GM18870 (cell line): ENCODE measurements around the gene DYRK1A.
A peak's percentile ranks its signal among the peaks of the same experiment; 100 is the strongest.

Experiments used
- ATAC-seq: cut with Tn5 transposase; IDR thresholded peaks from one replicate; pipeline ENCODE4 v1.9.1; 2021; ENCODE audit warnings: moderate library complexity; ENCODE audit not compliant: unreplicated experiment

The DYRK1A gene

DNA sequence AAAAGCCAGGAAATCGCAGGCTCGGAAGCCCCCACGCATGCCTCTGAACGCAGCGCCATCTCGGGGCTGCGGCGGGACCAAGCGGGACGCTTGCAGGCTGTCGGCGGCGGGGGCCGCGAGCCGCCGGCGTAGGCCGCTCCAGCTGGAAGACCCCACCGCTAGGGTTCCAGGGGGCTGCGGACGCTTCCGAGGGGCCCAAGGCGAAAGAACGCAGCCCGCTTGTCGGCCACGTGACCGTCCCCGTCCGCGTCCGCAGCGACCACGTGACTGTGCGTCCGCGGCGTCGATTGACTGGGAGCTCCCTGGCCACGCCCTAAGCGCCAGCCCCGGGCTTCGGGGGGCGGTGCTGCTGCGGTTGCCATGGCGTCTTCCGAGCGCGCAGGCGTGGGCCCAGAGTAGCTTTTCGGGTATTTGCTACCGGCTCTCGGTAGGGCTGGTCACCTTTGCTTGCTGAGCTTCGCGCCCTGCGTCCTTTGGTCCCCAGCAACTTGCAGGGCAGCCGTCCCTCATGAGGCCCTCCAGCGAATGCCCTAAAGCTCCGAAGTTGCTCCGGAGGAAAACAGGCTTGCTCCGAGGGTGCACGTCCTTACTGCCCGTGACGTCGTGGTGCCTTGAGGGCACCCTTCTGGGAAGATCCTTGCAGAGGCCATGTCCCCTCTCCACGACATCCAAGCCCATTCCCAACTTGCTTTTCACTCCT lies 197.2 kb downstream of the DYRK1A start:
- ATAC-seq, result peak; percentile 56

GRCh38 chr21:37564341-37564923 lies 197.9 kb downstream of the DYRK1A start:
- peak; percentile 47 for ATAC-seq

DNA sequence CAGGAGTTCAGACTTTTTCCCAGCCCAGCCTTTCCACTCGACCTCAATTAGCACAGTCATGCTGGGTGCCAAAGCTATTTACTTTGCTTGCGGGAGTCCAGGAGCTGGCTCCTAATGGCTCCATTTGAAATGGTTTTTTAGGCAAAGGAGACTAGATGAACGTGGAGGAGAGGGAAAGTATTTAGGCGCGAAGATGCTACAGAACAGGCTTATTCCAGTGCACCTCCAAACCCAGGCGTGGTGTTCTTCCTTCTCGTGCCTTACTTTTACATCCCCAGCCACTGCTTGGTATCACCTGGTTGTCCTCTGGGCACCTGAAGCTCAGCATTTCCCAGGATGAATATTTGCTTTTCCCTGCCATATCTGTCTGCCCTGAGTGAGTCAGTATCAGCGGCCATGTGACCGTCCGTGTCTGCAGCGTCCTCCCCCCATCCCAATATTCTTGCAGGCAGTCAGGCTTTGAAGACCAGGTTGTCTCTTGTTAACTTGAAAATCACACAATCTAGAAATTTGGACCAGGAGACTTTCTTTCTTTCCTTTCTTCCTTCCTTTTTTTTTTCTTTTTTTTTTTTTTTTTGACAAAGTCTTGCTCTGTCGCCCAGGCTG lies 198.5 kb downstream of the DYRK1A start:
- ATAC-seq, result no peak

DNA sequence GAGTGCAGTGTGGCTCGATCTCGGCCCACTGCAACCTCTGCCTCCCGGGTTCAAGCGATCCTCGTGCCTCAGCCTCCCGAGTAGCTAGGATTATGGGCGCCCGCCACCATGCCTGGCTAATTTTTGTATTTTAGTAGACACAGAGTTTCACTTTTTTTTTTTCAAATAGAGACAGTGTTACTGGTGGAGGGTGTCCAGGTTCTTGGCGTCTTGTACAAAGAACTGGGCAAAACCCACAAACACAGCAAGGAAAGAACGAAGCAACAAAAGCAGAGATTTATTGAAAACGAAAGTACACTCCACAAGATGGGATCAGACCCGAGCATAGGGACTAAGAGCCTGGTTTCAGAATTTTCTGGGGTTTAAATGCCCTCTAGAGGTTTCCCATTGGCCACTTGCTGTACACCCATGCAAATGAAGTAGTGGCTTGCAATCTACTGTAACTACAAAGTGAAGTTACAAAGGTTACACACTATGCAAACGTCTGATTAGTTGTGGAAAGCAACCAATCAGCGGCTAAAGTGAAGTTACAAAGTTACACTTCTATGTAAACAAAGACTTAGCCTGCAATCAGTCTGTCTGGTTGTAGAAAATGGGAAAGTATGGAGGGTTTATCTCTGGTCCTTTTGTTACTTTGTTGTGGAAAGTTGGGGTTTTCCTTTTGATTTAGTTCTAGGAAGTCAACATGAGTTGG lies 199.1 kb downstream of the DYRK1A start:
- ATAC-seq, result no peak

DNA sequence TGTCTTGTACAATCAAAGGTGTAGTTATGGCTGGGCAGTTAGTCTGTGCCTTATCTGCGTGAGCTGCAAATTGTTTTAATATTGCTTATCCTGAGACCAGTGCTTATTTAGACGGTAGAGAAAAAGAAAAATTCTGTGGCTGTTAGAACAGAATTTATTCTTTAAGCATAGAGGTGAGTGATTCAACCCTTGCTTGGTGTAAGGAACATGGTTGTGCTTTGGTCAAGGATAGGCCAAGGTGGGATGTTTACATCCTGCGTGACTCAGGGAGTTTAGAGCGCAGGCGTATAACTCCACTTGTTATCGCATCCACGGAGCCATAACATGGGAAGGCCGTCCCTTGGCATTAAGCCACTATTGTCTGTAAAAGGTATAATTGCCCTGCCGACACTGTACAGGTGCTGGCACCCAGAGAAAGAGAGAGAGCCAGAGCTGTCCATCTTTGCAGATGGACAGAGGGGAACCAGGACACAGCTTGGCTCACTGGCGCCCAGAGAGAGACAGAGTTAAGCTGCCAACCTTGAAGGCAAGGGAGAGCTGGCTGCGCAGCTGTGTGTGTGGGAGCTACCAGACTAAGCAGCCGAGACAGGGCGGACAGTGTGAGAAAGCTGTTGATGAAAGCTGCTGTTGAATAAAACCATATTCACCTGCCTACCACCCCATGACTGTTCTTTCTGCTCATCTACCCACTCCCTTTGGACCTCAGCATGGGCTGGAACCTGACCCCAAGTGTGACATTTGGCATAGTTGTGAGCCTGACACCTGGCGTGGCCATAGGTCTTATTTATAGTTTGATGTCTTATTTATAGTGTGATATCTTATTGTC lies 200.4 kb downstream of the DYRK1A start:
- ATAC-seq, result no peak

GRCh38 chr21:37568415-37568814 lies 201.8 kb downstream of the DYRK1A start:
- no peak for ATAC-seq

GRCh38 chr21:37568916-37569315 lies 202.3 kb downstream of the DYRK1A start:
- ATAC-seq, result no peak

DNA sequence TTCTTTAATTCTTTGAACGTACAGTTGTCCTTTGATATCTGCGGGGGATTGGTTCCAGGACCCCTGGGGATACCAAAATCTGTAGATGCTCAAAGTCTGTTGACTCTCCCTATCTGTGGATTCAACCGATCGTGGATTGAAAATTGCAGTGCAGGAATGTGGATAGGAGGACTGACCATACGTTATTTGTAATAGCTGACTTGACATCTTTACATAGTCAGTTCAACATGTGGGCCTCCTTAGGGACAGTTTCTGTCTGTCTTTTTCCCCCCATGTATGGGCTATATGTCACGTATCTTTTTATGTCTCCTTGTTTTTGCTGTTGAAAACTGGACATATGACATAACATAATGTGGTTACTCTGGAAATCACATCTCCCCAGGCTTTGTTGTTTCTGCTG lies 204.9 kb downstream of the DYRK1A start:
- no peak for ATAC-seq

DNA sequence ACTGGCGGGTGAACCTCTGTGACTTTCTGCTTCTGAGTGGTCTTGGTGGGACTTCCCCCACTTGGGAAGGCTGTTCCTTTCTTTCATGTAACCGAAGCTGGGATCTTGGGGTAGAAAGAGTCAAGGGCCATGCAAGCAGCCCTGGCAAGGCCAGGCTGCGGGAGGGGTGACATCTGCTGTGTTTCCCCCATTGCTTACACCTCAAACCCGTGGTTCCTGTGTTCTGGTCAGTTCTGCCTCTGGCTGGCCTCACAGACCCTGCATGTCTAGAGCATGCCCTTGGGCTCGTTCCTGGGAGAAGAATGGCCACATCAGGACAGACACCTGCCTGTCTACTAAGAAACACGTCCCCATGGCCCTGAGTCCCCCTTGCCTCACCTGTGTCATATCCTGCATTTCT lies 207.7 kb downstream of the DYRK1A start:
- no peak for ATAC-seq

DNA sequence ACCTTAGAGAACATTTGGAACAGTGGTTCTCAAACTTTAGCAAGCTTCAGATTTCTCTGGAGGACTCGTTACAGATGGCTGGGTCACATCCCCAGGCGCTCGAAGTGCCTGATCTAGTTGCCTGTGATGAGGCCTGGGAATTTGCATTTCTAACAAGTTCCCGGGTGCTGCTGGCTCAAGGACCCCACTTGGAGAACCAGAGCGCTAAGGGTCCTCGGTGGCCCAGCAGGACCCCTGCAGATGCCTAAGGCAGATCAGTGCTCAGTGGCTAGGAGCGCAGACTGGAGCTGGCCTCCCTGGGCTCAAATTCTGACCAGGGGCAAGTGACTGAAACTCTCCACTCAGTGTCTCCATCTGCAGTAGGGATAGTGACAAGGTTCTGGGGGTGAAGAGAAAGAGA lies 208.2 kb downstream of the DYRK1A start:
- no peak for ATAC-seq

DNA sequence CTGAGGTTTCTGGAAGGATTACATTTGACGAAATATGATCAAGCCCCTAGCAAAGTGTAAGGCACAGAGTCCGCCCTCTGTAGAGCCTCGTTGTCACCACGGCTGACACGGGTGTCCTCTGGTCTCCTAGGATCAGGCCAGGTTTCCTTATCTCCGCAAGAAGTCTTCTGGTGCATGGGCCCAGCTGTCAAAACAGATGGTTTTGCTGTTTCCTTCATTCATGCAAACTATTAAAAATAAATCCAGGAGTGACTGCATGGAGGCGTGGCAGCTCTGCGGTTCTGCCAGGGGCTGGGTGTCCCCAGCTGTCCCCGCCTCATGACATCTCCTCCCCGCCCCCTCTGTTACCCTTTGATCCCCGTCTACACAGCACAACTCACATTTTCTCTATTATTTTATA lies 209.0 kb downstream of the DYRK1A start:
- ATAC-seq, result no peak
